Stimulated activated CD8-positive, alpha-beta memory T cell treated with anti-CD3 and anti-CD28 coated beads, Interleukin-12 subunit alpha, Interleukin-12 subunit beta, amount 100 ng/mL, for 24 hours (primary cell): ENCODE results near the gene DIRAS1.
A peak's percentile ranks its signal among the peaks of the same experiment; 100 is the strongest.

Source experiments
- DNase-seq: peaks from one replicate; pipeline ENCODE4 v3.0.0-alpha.2; 2020; ENCODE audit errors: extremely low read depth

DIRAS1 gene

GRCh38 chr19:2755811-2756210 is 34.6 kb upstream of the DIRAS1 start:
- no peak for DNase-seq

DNA sequence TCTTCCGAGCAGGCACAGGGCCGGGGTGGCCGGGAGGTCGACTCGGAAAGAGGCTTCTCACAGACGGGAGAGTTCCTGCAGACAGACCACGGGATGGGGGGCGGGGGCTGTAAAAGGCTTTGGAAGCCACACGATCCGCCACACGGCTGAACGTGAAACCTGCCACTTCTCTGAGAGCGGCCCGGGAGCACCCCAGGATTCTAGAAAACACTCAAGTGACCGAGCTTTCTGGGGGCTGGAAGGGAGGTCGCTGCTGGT is 34.2 kb upstream of the DIRAS1 start:
- DNase-seq, result no peak

GRCh38 chr19:2754659-2755447 is 33.7 kb upstream of the DIRAS1 start:
- no peak for DNase-seq

DNA sequence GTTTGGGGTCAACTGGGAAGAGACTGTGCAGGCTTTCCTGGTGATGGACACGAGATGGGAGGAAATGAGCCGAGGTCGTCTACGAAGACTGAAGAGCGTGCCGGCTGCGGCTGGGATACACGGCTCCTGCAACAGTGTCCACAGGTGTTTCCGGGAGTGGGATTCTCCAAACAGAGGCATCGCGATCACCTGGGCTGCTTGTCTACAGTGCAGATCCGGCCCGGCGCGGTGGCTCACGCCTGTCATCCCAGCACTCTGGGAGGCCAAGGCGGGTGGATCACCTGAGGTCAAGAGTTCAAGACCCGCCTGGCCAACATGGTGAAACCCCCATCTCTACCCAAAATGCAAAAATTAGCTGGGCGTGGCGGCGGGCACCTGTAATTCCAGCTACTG is 30.3 kb upstream of the DIRAS1 start:
- no peak for DNase-seq

DNA sequence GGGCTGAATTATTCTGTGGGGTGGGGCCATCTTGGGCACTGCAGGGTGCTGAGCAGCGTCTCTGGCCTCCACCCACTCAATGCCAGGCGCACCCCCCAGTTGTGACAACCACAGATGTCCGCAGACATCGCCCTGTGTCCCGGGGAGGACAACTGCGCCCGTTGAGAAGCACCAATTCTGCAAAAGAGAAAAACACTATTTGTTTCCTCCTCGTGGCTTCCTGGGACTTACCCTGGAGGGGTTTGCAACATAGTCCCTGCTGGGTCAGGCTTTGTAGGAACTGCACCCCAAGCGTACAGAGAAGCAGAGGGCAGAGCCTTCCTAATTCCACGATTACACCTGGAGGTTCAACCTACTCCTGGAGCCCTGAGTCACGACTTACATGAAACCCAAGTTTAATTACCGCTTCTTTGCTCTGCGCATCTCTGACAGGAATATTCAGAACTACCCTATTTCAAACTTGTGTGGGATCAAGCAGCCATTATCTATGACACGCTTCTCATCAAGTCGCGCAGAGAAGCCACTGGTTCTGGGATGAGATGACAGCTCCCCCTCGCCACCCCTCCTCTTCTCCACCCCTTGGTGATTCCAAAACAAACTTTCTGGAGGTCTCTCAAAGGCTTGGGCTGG is 29.8 kb upstream of the DIRAS1 start:
- DNase-seq, result no peak

DNA sequence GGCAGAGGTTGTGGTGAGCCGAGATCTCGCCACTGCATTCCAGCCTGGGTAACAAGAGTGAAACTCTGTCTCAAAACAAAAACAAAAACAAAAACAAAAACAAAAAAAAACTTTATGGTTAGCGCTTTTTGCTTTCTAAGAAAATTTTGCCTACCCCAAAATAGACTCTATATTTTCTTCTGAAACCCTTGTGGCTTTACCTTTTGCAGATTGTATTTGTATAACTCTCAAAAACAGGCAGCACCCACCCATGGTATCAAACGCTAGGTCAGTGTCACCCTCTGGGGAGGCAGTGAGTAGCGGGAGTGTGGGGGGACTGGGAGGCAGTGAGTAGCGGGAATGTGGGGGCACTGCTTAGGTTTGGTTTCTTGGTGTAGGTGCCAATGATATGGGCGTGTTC is 26.2 kb upstream of the DIRAS1 start:
- DNase-seq, result no peak

DNA sequence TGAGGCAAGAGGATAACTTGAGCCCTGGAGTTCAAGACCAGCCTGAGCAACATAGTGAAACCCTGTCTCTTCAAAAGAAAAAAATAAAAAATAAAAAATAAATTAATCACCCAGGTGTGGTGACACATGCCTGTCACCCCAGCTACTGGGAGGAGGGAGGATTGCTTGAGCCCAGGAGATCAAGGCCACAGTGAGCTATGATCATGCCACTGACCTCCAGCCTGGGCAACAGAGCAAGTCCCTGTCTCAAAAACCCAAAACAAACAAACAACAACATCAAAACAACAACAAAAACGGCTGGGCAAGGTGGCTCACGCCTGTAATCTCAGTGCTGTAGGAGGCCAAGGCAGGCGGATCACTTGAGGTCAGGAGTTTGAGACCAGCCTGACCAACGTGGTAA is 22.9 kb upstream of the DIRAS1 start:
- no peak for DNase-seq

DNA sequence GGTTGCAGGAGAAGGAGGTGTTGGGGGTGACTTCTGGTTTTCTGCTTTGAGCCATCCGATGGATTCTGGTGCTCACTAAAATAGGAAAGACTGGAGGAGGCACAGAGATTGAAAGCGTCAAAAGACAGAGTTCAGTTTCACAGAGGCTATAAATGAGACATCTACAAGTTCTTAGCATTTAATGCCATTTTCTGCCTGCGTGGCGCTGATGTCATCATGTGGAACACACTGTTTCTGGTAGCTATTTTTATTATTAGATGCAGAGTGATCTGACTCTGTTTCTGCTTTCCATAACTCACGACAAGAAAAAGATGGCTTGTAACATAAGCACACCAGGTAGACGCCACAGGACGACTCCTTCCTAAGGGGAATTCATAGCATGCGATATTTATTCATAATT is 21.9 kb upstream of the DIRAS1 start:
- no peak for DNase-seq

DNA sequence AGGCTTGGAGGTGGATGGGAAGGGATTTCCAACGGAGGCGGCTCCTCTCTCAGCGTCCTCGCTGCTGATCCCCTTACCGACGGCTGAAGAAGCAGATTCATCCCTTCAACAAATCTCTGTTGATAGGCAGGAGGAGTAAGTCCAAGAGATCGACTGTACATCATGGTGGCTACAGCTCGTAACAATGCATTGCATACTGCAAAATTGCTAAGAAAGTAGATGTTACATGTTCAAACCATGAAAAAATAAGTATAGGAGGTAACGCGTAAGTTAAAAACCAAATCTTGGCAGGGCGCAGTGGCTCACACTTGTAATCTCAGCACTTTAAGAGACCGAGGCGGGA is 19.1 kb upstream of the DIRAS1 start:
- no peak for DNase-seq

- DNase-seq, result peak; percentile 95
These were observed 18.6 kb upstream of the DIRAS1 start, which contains the start of gene SLC39A3 for GRCh38 chr19:2739602-2740313. Gene SLC39A3, minus strand, starts transcription at chr19:2740017. Its CDS starts 2,760 bp downstream, at chr19:2737257.

DNA sequence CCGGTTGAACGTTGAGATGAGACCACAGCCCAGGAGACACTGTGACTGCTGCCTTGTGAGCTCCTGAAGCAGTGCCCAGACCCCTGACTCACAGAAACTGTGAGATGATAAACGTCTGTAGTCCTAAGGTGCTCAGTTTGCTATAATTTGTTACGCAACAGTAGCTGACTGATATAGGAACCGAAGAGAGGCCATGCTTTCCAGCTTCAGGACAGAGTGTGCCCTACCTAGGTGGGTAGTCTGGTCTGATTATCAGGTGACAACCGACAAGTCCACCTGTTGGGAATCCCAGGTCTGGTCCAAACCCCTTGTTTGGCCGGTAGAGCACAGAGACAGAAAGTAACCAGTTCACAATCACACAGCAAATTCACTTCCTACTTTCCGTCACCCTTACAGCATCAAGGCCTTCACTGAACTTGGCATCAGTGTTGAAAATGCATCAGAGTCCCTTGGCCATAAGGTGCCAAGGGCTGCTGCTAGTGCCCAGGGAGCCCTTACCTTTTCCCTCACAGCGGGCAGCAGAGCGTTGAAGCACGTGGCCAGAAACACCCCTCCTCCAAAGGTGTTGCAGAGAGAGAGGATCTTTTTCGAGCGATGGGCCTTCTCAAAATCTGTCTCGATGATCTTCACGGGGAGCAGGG is 15.5 kb upstream of the DIRAS1 start:
- DNase-seq, result no peak

DNA sequence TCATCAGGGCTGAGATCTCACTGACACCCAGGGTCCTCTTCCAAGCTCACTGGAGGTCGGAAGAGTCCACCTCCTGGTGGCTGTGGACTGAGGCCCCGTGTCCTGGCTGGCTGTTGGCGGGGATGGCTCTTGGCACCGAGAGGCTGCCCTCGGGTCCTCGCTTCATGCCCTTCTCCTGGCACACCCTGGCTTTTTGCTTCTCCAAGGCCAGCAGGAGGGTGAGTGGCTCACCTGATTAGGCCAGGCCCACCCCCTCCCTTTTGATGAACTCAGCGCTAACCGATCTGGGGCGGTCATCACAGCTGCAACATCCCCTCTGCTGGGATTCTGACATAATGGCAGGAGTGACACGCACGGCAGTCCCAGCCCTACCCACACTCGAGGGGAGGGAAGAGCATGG is 14.2 kb upstream of the DIRAS1 start:
- no peak for DNase-seq

GRCh38 chr19:2734589-2735288 is 13.6 kb upstream of the DIRAS1 start:
- DNase-seq, result no peak

- no peak for DNase-seq
These were observed 12.9 kb upstream of the DIRAS1 start for GRCh38 chr19:2733930-2734588.

DNA sequence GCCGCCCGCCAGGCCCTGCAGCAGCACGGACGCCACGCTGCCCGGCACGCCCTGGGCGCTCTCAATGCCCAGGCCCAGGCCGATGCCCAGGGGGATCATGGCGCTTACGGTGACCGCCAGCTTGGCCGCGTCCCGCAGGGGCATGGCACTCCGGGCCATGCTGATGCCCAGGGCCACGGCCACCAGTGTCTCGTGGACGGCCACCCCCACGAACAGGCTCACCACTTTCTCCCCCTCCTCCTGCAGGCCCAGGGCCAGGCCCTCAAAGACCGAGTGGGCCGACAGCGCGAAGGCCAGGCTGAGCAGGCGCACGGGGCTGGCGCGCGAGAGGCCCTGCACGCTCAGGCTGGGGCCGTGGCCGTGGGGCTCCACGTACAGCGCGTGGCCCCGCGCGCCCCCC is 11.7 kb upstream of the DIRAS1 start:
- DNase-seq, result no peak

GRCh38 chr19:2732157-2732725 is 11.1 kb upstream of the DIRAS1 start:
- DNase-seq, result no peak

GRCh38 chr19:2731181-2731995 is 10.2 kb upstream of the DIRAS1 start:
- no peak for DNase-seq

DNA sequence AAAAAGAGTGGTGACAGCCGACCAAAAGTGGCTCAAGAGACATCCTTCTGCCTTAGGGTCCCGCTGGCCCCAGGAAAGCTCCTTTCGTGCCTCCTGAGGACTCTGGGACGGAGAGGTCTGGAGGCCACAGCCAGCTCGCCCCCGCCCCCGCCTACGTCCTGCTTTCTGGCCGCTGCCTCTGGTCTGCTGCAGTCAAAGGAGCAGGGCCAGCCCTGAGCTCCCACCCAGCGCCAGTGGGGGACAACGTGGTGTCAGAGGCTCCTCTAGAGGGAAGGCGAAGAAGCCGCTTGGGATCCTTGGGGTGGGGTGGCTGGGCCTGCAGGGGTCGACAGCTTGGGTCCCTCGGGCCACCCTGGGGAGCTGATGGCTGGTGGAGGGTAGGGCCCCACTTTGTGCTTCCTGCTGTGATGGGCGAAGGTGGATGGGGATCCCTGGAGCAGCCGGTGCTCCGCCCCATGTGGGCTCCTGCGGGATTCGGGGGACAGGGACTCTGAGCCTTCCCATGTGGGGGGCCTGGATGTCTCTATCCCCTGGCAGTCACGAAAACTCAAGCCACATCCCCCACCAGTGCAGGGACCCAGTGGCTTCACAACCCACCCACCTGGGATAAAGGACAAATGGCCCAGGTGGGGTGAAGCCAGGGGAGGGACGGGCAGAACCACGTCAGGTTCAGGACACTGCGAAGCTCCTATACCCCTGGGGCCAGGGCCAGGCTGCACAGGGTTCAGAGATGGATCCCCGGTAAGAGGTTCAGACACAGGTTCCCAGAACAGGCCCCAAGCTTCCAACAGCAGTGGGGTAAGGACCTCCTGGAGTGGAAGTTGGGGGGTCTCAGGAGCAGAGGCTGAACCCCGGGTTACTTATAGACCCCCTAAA is 9.0 kb upstream of the DIRAS1 start:
- no peak for DNase-seq

DNA sequence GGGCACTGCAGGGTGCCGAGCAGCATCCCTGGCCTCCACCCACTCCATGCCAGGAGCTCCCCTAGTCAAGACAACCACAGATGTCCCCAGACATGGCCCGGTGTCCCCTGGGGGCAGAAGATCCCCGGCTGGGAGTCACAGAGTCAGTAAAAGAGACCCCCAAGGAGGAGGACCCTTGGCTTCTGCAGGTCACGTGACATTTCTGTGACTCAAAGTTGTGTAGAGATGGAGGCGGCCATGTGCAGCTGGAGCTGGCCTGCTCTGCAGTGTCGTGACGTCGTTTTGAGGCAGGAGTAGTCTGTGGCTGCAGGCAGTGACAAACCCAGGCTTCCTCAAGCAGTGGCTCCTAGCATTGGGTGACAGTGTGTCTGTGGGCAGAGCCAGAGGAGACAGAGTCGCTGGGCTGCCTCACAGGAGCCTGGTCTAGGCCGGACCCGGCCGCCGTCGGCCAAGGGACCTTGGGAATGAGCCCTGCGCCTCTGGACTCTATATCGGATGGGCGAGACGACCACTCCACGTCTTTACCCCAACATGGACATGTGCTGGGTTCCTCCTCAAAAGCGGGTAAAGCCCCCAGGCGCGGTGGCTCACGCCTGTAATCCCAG is 7.7 kb upstream of the DIRAS1 start:
- no peak for DNase-seq
